Transverse colon (tissue), 3 donors: ENCODE measurements around the gene TRMT112.

Experiments used
- CTCF ChIP-seq, 5 experiments: fragments of 200-600 bp in 3 of 5; fragments of 450-650 bp in 2 of 5; sonication (generic) in 3 of 5; IDR thresholded peaks; 1 replicate in 2 of 5; 2 replicates in 3 of 5; pipeline ENCODE4 v1.5.1; 2016 to 2017; ENCODE audit warnings: antibody characterized with exemption in 5 of 5, inconsistent platforms in 3 of 5, mild to moderate bottlenecking in 2 of 5, moderate library complexity in 1 of 5
- POLR2A ChIP-seq: fragments of 450-650 bp; IDR thresholded peaks from one replicate; pipeline ENCODE4 v1.6.1; 2016; ENCODE audit warnings: antibody characterized with exemption, mild to moderate bottlenecking, moderate library complexity

GRCh38 chr11:64338716-64339115 is 21.4 kb upstream of the TRMT112 start:
- TF ChIP-seq CTCF (IDR thresholded peaks at IDR 0.05) (no peak), POLR2A (no peak)
